Testis (tissue), 2 donors: Measurements from ENCODE around the gene PPP1R7.

Source experiments
- CTCF ChIP-seq, 3 experiments: fragments of 450-650 bp in 2 of 3; fragments of 200-600 bp in 1 of 3; sonication (generic) in 1 of 3; IDR thresholded peaks; one replicate each; pipeline ENCODE4 v1.5.1; 2016 to 2019; ENCODE audit warnings: antibody characterized with exemption in 3 of 3, mild to moderate bottlenecking in 2 of 3, moderate library complexity in 1 of 3
- POLR2A ChIP-seq: fragments of 450-650 bp; IDR thresholded peaks from one replicate; pipeline ENCODE4 v1.6.1; 2017; ENCODE audit warnings: antibody characterized with exemption, mild to moderate bottlenecking, moderate library complexity

- TF ChIP-seq CTCF (IDR thresholded peaks at IDR 0.05) (no peak), POLR2A (no peak)
Measured at GRCh38 chr2:241187918-241188234, 37.6 kb downstream of the PPP1R7 start.
